Mesenchymal stem cell (in vitro differentiated cells and primary cell): ENCODE data around the gene CAT.

Source experiments
- DNase-seq: peaks from one replicate; pipeline ENCODE4 v3.0.0-alpha.2; 2013
- H2AFZ ChIP-seq: one replicate; pipeline ENCODE4 v1.6.1; 2013; ENCODE audit warnings: low read depth, mild to moderate bottlenecking, control low read depth, inconsistent platforms, low read length, moderate library complexity
- H2AK5ac ChIP-seq: 2 replicates; pipeline ENCODE4 v1.6.1; 2013; ENCODE audit warnings: low read length, moderate library complexity, mild to moderate bottlenecking, inconsistent platforms; ENCODE audit not compliant: severe bottlenecking
- H2BK120ac ChIP-seq: one replicate; pipeline ENCODE4 v1.6.1; 2013; ENCODE audit warnings: low read depth, mild to moderate bottlenecking, inconsistent platforms, low read length, moderate library complexity
- H2BK12ac ChIP-seq, 2 experiments: one replicate each; pipeline ENCODE4 v1.6.1; 2013; ENCODE audit warnings: inconsistent platforms in 2 of 2, low read length in 2 of 2, mild to moderate bottlenecking in 2 of 2, moderate library complexity in 2 of 2, control low read depth in 1 of 2
- H2BK15ac ChIP-seq: one replicate; pipeline ENCODE4 v1.6.1; 2013; ENCODE audit warnings: mild to moderate bottlenecking, low read depth, inconsistent platforms; ENCODE audit not compliant: poor library complexity, severe bottlenecking
- H2BK5ac ChIP-seq: 2 replicates; pipeline ENCODE4 v1.6.1; 2013; ENCODE audit warnings: low read depth, mild to moderate bottlenecking, low read length, control low read depth, inconsistent platforms; ENCODE audit not compliant: poor library complexity, severe bottlenecking
- H3K14ac ChIP-seq, 2 experiments: one replicate each; pipeline ENCODE4 v1.6.1; 2013; ENCODE audit warnings: inconsistent platforms in 2 of 2, low read length in 2 of 2, control low read depth in 1 of 2, mild to moderate bottlenecking in 1 of 2, moderate library complexity in 1 of 2
- H3K18ac ChIP-seq, 2 experiments: one replicate each; pipeline ENCODE4 v1.6.1; 2013; ENCODE audit warnings: inconsistent platforms in 2 of 2, low read length in 2 of 2, control low read depth in 1 of 2, low read depth in 1 of 2, mild to moderate bottlenecking in 1 of 2
- H3K23ac ChIP-seq, 2 experiments: one replicate each; pipeline ENCODE4 v1.6.1; 2013; ENCODE audit warnings: inconsistent platforms in 2 of 2, low read length in 2 of 2, mild to moderate bottlenecking in 2 of 2, moderate library complexity in 2 of 2, control low read depth in 1 of 2
- H3K27ac ChIP-seq: 2 replicates; pipeline ENCODE4 v1.5.1; 2013; ENCODE audit warnings: mild to moderate bottlenecking, moderate library complexity, low read length, control low read depth, inconsistent platforms; ENCODE audit not compliant: poor library complexity, severe bottlenecking
- H3K27me3 ChIP-seq, 2 experiments: 2 replicates each; pipeline versions ENCODE4 v1.6.1 to v1.7.0; 2013; ENCODE audit warnings: low read length in 2 of 2, mild to moderate bottlenecking in 2 of 2, moderate library complexity in 2 of 2, control low read depth in 1 of 2, inconsistent platforms in 1 of 2; ENCODE audit not compliant: control insufficient read depth in 1 of 2, insufficient read depth in 1 of 2
- H3K36me3 ChIP-seq, 2 experiments: 2 replicates each; pipeline versions ENCODE4 v1.6.1 to v1.7.0; 2013; ENCODE audit warnings: low read length in 2 of 2, control low read depth in 1 of 2, inconsistent platforms in 1 of 2, low read depth in 1 of 2, mild to moderate bottlenecking in 1 of 2; ENCODE audit not compliant: insufficient read depth in 2 of 2, control insufficient read depth in 1 of 2
- H3K4ac ChIP-seq, 2 experiments: one replicate each; pipeline ENCODE4 v1.6.1; 2013; ENCODE audit warnings: inconsistent platforms in 2 of 2, low read length in 2 of 2, mild to moderate bottlenecking in 2 of 2, moderate library complexity in 2 of 2, control low read depth in 1 of 2, low read depth in 1 of 2
- H3K4me1 ChIP-seq: 2 replicates; pipeline ENCODE4 v1.6.1; 2013; ENCODE audit warnings: low read depth, low read length, control low read depth; ENCODE audit not compliant: control insufficient read depth, insufficient read depth
- H3K4me2 ChIP-seq: 2 replicates; pipeline ENCODE4 v1.6.1; 2013; ENCODE audit warnings: low read length, mild to moderate bottlenecking, inconsistent platforms; ENCODE audit not compliant: poor library complexity, severe bottlenecking
- H3K4me3 ChIP-seq, 2 experiments: 2 replicates each; pipeline versions ENCODE4 v1.5.1 to v1.7.0; 2013; ENCODE audit warnings: low read length in 2 of 2, mild to moderate bottlenecking in 2 of 2, control low read depth in 1 of 2, low read depth in 1 of 2; ENCODE audit not compliant: insufficient read depth in 1 of 2
- H3K79me1 ChIP-seq: replicated peaks from 2 replicates; pipeline ENCODE4 v1.6.1; 2013; ENCODE audit warnings: mild to moderate bottlenecking, control low read depth, low read length, inconsistent platforms; ENCODE audit not compliant: poor library complexity, severe bottlenecking
- H3K9ac ChIP-seq: 2 replicates; pipeline ENCODE4 v1.7.0; 2013; ENCODE audit warnings: mild to moderate bottlenecking, low read length, moderate library complexity
- H3K9me3 ChIP-seq: 2 replicates; pipeline ENCODE4 v1.7.0; 2013; ENCODE audit warnings: mild to moderate bottlenecking, low read length; ENCODE audit not compliant: control insufficient read depth
- H4K8ac ChIP-seq: one replicate; pipeline ENCODE4 v1.6.1; 2013; ENCODE audit warnings: inconsistent platforms, mild to moderate bottlenecking, low read length, moderate library complexity
- H4K91ac ChIP-seq: one replicate; pipeline ENCODE4 v1.6.1; 2013; ENCODE audit warnings: mild to moderate bottlenecking, low read length, inconsistent platforms
- WGBS: methylation state at CpG from one replicate; pipeline ENCODE4 v1.1.7; 2013; ENCODE audit warnings: mixed read lengths; 5-methylcytosine and 5-hydroxymethylcytosine counted together

Gene CAT

GRCh38 chr11:34461215-34461614 lies 22.5 kb downstream of the CAT start:
- H4K8ac ChIP-seq, result no peak overlapping the region
- H2BK15ac ChIP-seq, result no peak overlapping the region
- H2BK12ac ChIP-seq, result no peak overlapping the region
- peaks cover 3% of the 10 kb centered on the region for H3K4me1 ChIP-seq
- WGBS, result 89% methylated on average over 13 of the region's 14 CpGs
- no peak for DNase-seq
- H3K23ac ChIP-seq, result no peak overlapping the region
- no peak overlapping the region for H3K18ac ChIP-seq
- no peak overlapping the region for H3K4ac ChIP-seq
- no peak overlapping the region for H2AK5ac ChIP-seq
- H3K14ac ChIP-seq, result no peak overlapping the region
- peaks cover 0 to 97% of the 10 kb centered on the region in 2 experiments for H3K36me3 ChIP-seq
- no peak overlapping the region for H3K9ac ChIP-seq
- no peak overlapping the region for H2AFZ ChIP-seq
- no peak overlapping the region for H2BK120ac ChIP-seq
- no peaks in the 10 kb centered on the region for H3K79me1 ChIP-seq
- no peak overlapping the region for H4K91ac ChIP-seq
- H3K27ac ChIP-seq, result no peak overlapping the region
- peaks cover 31% of the 10 kb centered on the region for H3K9me3 ChIP-seq
- no peak overlapping the region for H2BK5ac ChIP-seq
- H3K4me3 ChIP-seq, result no peak overlapping the region
- no peaks in the 10 kb centered on the region for H3K27me3 ChIP-seq
- no peak overlapping the region for H3K4me2 ChIP-seq

GRCh38 chr11:34464591-34465051 lies 25.9 kb downstream of the CAT start:
- Histone ChIP-seq H3K23ac (no peak overlapping the region), H2BK120ac (no peak overlapping the region), H3K27me3 (no peaks in the 10 kb centered on the region), H2BK15ac (no peak overlapping the region), H3K4me2 (no peak overlapping the region), H3K4me1 (peaks cover 2% of the 10 kb centered on the region), H4K8ac (no peak overlapping the region), H2AK5ac (no peak overlapping the region), H4K91ac (no peak overlapping the region), H3K14ac (no peak overlapping the region), H2BK5ac (no peak overlapping the region), H2BK12ac (no peak overlapping the region), H2AFZ (no peak overlapping the region), H3K4me3 (no peak overlapping the region), H3K79me1 (no peaks in the 10 kb centered on the region), H3K36me3 (peaks cover 0 to 95% of the 10 kb centered on the region in 2 experiments), H3K18ac (no peak overlapping the region), H3K27ac (no peak overlapping the region), H3K4ac (no peak overlapping the region), H3K9ac (no peak overlapping the region), H3K9me3 (peaks cover 60% of the 10 kb centered on the region)
- no peak for DNase-seq
- 76% methylated on average over 7 of the region's 7 CpGs for WGBS

- H4K8ac ChIP-seq, result no peak overlapping the region
- H3K4me3 ChIP-seq, result no peak overlapping the region
- no peak overlapping the region for H3K14ac ChIP-seq
- no peak overlapping the region for H3K4me2 ChIP-seq
- H4K91ac ChIP-seq, result no peak overlapping the region
- peaks cover 2% of the 10 kb centered on the region for H3K4me1 ChIP-seq
- no peaks in the 10 kb centered on the region for H3K79me1 ChIP-seq
- no peak overlapping the region for H3K23ac ChIP-seq
- H2BK15ac ChIP-seq, result no peak overlapping the region
- H2AK5ac ChIP-seq, result no peak overlapping the region
- no peak overlapping the region for H2BK12ac ChIP-seq
- no peak overlapping the region for H2AFZ ChIP-seq
- peaks cover 60% of the 10 kb centered on the region for H3K9me3 ChIP-seq
- no peak for DNase-seq
- no peaks in the 10 kb centered on the region for H3K27me3 ChIP-seq
- no peak overlapping the region for H3K18ac ChIP-seq
- no peak overlapping the region for H3K9ac ChIP-seq
- H3K27ac ChIP-seq, result no peak overlapping the region
- no peak overlapping the region for H3K4ac ChIP-seq
- no peak overlapping the region for H2BK5ac ChIP-seq
- peaks cover 0 to 97% of the 10 kb centered on the region in 2 experiments for H3K36me3 ChIP-seq
- WGBS, result 61% methylated on average over 2 of the region's 3 CpGs
- no peak overlapping the region for H2BK120ac ChIP-seq
These were observed 28.2 kb downstream of the CAT start for GRCh38 chr11:34466802-34467488.

- Histone ChIP-seq H3K14ac (no peak overlapping the region), H3K4ac (no peak overlapping the region), H2AK5ac (no peak overlapping the region), H3K9me3 (peaks cover 58% of the 10 kb centered on the region), H3K18ac (no peak overlapping the region), H2BK5ac (no peak overlapping the region), H3K23ac (no peak overlapping the region), H2BK120ac (no peak overlapping the region), H3K4me2 (no peak overlapping the region), H3K9ac (no peak overlapping the region), H2BK12ac (no peak overlapping the region), H3K79me1 (no peaks in the 10 kb centered on the region), H3K27me3 (peaks cover 0 to 3% of the 10 kb centered on the region in 2 experiments), H2BK15ac (no peak overlapping the region), H4K91ac (no peak overlapping the region), H3K4me3 (no peak overlapping the region), H3K4me1 (no peaks in the 10 kb centered on the region), H3K27ac (no peak overlapping the region), H3K36me3 (peaks cover 0 to 96% of the 10 kb centered on the region in 2 experiments), H2AFZ (no peak overlapping the region), H4K8ac (no peak overlapping the region)
- WGBS, result 61% methylated on average over 8 of the region's 8 CpGs
- DNase-seq, result peak; percentile 30
These were observed 29.6 kb downstream of the CAT start for GRCh38 chr11:34468209-34468841.
